GM12878 (cell line): ENCODE results near the gene ZNF804B. TPM values are rescaled to one million over a fixed set of nuclear protein-coding genes. Genes with fewer than 3 reads are reported as not detected.

ENCODE experiments used
- ATAC-seq: fragments of 200-7000 bp; cut with Tn5 transposase; 3 replicates; pipeline ENCODE4 v1.9.1; 2020; ENCODE audit warnings: mild to moderate bottlenecking, moderate library complexity
- BruUV-seq: library from RNA; stranded (reverse); fragments of 400-500 nt; replicated peaks from 2 replicates; lab custom pipeline; 2021; lab: Mats Ljungman, UMichigan
- CTCF ChIA-PET: fragments of 300-600 bp; sonication (Branson Sonifier 250); formaldehyde crosslinking; extraction: SDS; loops from one replicate; lab custom pipeline; 2021; ENCODE audit warnings: inconsistent platforms; lab: Yijun Ruan, JAX
- POLR2A ChIA-PET: fragments of 350-600 bp; formaldehyde crosslinking; extraction: SDS; loops from one replicate; lab custom pipeline; 2021; ENCODE audit warnings: inconsistent platforms; lab: Charles Lee
- RAD21 ChIA-PET: fragments of 300-600 bp; sonication (Branson Sonifier 250); formaldehyde crosslinking; loops from one replicate; lab custom pipeline; 2023; ENCODE audit warnings: antibody characterized with exemption; ENCODE audit not compliant: unreplicated experiment; lab: Charles Lee
- SMC1A ChIA-PET: fragments of 300-600 bp; sonication (Branson Sonifier 250); formaldehyde crosslinking; loops from one replicate; lab custom pipeline; 2023; ENCODE audit not compliant: unreplicated experiment, uncharacterized antibody; lab: Charles Lee
- DNase-seq: peaks from one replicate; pipeline ENCODE4 v3.0.0-alpha.2; 2011; ENCODE audit warnings: low read depth, low spot score
- FAIRE-seq: peaks from 3 replicates; lab custom pipeline; 2011; peaks lifted over from hg19 to GRCh38; lab: Jason Lieb, UNC
- H2AFZ ChIP-seq: 2 replicates; pipeline ENCODE4 v1.6.0; 2011; ENCODE audit warnings: low read depth, low read length, control low read depth; ENCODE audit not compliant: control insufficient read depth
- H3K27ac ChIP-seq: 2 replicates; pipeline ENCODE4 v1.5.1; 2011; ENCODE audit warnings: control low read depth; ENCODE audit not compliant: control insufficient read depth, insufficient read depth
- H3K27me3 ChIP-seq, 2 experiments: replicated peaks in 1 of 2; 2 replicates each; pipeline versions ENCODE4 v1.6.0 to v1.6.1; 2011; ENCODE audit warnings: low read length in 1 of 2; ENCODE audit not compliant: control insufficient read depth in 2 of 2, insufficient read depth in 2 of 2
- H3K36me3 ChIP-seq, 2 experiments: 2 replicates each; pipeline ENCODE4 v1.5.1; 2011; ENCODE audit warnings: low read length in 1 of 2; ENCODE audit not compliant: control insufficient read depth in 2 of 2, insufficient read depth in 2 of 2
- H3K4me1 ChIP-seq: 2 replicates; pipeline ENCODE4 v1.6.1; 2011; ENCODE audit warnings: mild to moderate bottlenecking, low read length, moderate library complexity, mixed read lengths; ENCODE audit not compliant: control insufficient read depth, insufficient read depth
- H3K4me2 ChIP-seq: 2 replicates; pipeline ENCODE4 v1.6.0; 2011; ENCODE audit warnings: control low read depth; ENCODE audit not compliant: control insufficient read depth, insufficient read depth
- H3K4me3 ChIP-seq: fragments of 200-600 bp; sonication (generic); 2 replicates; pipeline ENCODE4 v1.5.1; 2016
- H3K79me2 ChIP-seq: 2 replicates; pipeline ENCODE4 v1.6.0; 2011; ENCODE audit warnings: low read length; ENCODE audit not compliant: control insufficient read depth, insufficient read depth
- H3K9ac ChIP-seq: 2 replicates; pipeline ENCODE4 v1.8.0; 2011; ENCODE audit warnings: low read length, control low read depth, mixed read lengths; ENCODE audit not compliant: control insufficient read depth, insufficient read depth
- H3K9me3 ChIP-seq: replicated peaks from 3 replicates; pipeline ENCODE4 v1.5.1; 2011; ENCODE audit warnings: mild to moderate bottlenecking, low read length; ENCODE audit not compliant: control insufficient read depth, insufficient read depth
- H4K20me1 ChIP-seq: 2 replicates; pipeline ENCODE4 v1.6.0; 2011; ENCODE audit not compliant: control insufficient read depth, insufficient read depth
- HDAC6 ChIP-seq: fragments of 200-600 bp; sonication (generic); IDR thresholded peaks from one replicate; pipeline ENCODE4 v1.8.0; 2017; ENCODE audit warnings: antibody characterized with exemption; ENCODE audit not compliant: unreplicated experiment
- RAD21 ChIP-seq: IDR thresholded peaks from 2 replicates; pipeline ENCODE4 v1.6.1; 2011; ENCODE audit warnings: mild to moderate bottlenecking, low read depth, low read length, moderate library complexity; ENCODE audit not compliant: insufficient read depth
- in situ Hi-C: fragments of 300-500 bp; cut with MboI; formaldehyde crosslinking; loops from 9 replicates; pipeline ENCODE4 v1.14.3; 2018; ENCODE audit warnings: mixed read lengths
- intact Hi-C: fragments of 100-400 bp; cut with micrococcal nuclease; formaldehyde crosslinking; loops from one replicate; pipeline ENCODE4 v1.14.2; 2022; ENCODE audit not compliant: unreplicated experiment
- polyA plus RNA-seq, 11 experiments: library from polyadenylated mRNA; depleted of rRNA in 4 of 11; unstranded in 6 of 11; stranded (reverse) in 5 of 11; fragments of >200 nt; fragmentation: Nextera tagmentation in 4 of 11; fragmentation: Illumina TruSeq in 1 of 11; extraction: Ambion mirVana in 4 of 11; extraction: Trizol in 1 of 11; gene quantifications; 1 replicate in 1 of 11; 2 replicates in 10 of 11; pipeline versions ENCODE4 v1.2.1 to v1.2.3, GENCODE V29; 2011 to 2016; ENCODE audit warnings: inconsistent platforms in 2 of 11, missing spikeins in 2 of 11, low read depth in 1 of 11
- total RNA-seq, 4 experiments: library from RNA; depleted of rRNA in 3 of 4; stranded (reverse); fragments of >200 nt in 3 of 4; fragmentation: Illumina TruSeq in 1 of 4; extraction: Trizol in 1 of 4; gene quantifications; 2 replicates each; pipeline versions ENCODE4 v1.2.1 to v1.2.3, GENCODE V29; 2013 to 2021
- TF ChIP-seq, protein P1 (sequence below): fragments of 450-650 bp; IDR thresholded peaks from 2 replicates; pipeline ENCODE4 v1.6.1; 2018; ENCODE audit warnings: mild to moderate bottlenecking, low read depth, moderate library complexity; ENCODE audit not compliant: partially characterized antibody

ZNF804B gene
- total and polyA plus RNA-seq, 10 of the 15 experiments (the other 5 are each of a cell fraction or from before 2014, with no cell fraction given): not detected

DNA sequence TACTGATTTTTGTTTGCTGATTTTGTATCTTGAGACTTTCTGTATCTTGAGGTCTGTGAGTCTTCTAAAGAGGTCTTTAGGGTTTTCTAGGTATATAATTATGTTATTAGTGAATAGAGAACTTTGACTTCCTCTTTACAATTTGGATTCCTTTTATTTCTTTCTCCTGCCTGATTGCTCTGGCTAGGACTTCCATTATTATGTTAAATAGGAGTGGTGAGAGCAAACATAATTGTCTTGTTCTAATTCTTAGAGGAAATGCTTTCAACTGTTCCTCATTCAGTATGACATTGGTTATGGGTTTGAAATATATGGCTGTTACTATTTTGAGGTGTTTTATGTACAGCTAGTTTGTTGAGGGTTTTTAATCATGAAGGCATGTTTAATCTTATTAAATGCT is 344.1 kb downstream of the ZNF804B start:
- no peaks in the 10 kb centered on the region for H4K20me1 ChIP-seq
- TF ChIP-seq, protein P1, sequence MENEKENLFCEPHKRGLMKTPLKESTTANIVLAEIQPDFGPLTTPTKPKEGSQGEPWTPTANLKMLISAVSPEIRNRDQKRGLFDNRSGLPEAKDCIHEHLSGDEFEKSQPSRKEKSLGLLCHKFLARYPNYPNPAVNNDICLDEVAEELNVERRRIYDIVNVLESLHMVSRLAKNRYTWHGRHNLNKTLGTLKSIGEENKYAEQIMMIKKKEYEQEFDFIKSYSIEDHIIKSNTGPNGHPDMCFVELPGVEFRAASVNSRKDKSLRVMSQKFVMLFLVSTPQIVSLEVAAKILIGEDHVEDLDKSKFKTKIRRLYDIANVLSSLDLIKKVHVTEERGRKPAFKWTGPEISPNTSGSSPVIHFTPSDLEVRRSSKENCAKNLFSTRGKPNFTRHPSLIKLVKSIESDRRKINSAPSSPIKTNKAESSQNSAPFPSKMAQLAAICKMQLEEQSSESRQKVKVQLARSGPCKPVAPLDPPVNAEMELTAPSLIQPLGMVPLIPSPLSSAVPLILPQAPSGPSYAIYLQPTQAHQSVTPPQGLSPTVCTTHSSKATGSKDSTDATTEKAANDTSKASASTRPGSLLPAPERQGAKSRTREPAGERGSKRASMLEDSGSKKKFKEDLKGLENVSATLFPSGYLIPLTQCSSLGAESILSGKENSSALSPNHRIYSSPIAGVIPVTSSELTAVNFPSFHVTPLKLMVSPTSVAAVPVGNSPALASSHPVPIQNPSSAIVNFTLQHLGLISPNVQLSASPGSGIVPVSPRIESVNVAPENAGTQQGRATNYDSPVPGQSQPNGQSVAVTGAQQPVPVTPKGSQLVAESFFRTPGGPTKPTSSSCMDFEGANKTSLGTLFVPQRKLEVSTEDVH: no peak
- no peak for TF ChIP-seq RAD21
- no peak for TF ChIP-seq HDAC6
- POLR2A ChIA-PET: no interaction called here
- DNase-seq (no peak), ATAC-seq (no peak), FAIRE-seq (no peak)
- H3K4me1 ChIP-seq: no peaks in the 10 kb centered on the region
- RAD21 ChIA-PET: no interaction called here
- no peaks in the 10 kb centered on the region for H3K9me3 ChIP-seq
- H3K27ac ChIP-seq: no peak overlapping the region
- H3K4me2 ChIP-seq: no peak overlapping the region
- H3K9ac ChIP-seq: no peak overlapping the region
- SMC1A ChIA-PET: no interaction called here
- H3K4me3 ChIP-seq: no peak overlapping the region
- CTCF ChIA-PET: no interaction called here
- no peaks in the 10 kb centered on the region for H3K79me2 ChIP-seq
- intact Hi-C loops: no loop called here
- no peaks in the 10 kb centered on the region for H3K27me3 ChIP-seq
- H2AFZ ChIP-seq: no peak overlapping the region
- no TSS peak for BruUV-seq
- in situ Hi-C loops: no loop called here
- H3K36me3 ChIP-seq: no peaks in the 10 kb centered on the region
